Body of pancreas (tissue), 4 donors: ENCODE data around the gene RSRC1.

Source experiments
- POLR2A ChIP-seq, 3 donors: fragments of 450-650 bp; IDR thresholded peaks; one replicate each; pipeline ENCODE4 v1.6.1; 2016; ENCODE audit warnings: antibody characterized with exemption in 3 of 3, mild to moderate bottlenecking in 2 of 3
- TF ChIP-seq, protein P1 (sequence below), 7 experiments: fragments of 450-650 bp in 4 of 7; fragments of 200-600 bp in 3 of 7; sonication (generic) in 3 of 7; IDR thresholded peaks; one replicate each; pipeline ENCODE4 v1.5.1; 2016 to 2019; ENCODE audit warnings: antibody characterized with exemption in 7 of 7

DNA sequence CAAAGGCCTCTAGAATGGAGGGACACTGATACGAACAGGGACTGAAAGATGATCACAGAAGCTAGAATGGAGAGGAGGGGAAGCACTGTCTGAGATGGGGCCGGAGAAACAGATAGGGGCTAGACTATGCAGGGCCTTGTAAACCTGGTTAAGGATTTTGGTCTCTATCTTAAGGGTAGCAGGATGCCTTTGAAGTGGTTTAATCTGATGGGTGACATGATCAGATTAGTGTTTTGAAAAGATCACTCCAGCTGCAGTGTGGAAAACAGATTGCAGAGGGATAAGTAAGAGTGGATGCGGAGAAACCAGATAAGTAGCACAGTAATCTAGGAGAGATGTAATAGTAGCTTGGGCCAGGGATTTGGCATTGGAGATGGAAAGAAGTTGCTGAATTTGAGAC, 108.1 kb downstream of the RSRC1 start:
- TF ChIP-seq POLR2A (IDR thresholded peaks at IDR 0.05), result no peak
- TF ChIP-seq, protein P1, sequence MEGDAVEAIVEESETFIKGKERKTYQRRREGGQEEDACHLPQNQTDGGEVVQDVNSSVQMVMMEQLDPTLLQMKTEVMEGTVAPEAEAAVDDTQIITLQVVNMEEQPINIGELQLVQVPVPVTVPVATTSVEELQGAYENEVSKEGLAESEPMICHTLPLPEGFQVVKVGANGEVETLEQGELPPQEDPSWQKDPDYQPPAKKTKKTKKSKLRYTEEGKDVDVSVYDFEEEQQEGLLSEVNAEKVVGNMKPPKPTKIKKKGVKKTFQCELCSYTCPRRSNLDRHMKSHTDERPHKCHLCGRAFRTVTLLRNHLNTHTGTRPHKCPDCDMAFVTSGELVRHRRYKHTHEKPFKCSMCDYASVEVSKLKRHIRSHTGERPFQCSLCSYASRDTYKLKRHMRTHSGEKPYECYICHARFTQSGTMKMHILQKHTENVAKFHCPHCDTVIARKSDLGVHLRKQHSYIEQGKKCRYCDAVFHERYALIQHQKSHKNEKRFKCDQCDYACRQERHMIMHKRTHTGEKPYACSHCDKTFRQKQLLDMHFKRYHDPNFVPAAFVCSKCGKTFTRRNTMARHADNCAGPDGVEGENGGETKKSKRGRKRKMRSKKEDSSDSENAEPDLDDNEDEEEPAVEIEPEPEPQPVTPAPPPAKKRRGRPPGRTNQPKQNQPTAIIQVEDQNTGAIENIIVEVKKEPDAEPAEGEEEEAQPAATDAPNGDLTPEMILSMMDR (IDR thresholded peaks at IDR 0.05), result no peak
